Body of pancreas (tissue), 4 donors: ENCODE results near the gene LIG4.

Source experiments
- POLR2A ChIP-seq, 3 donors: fragments of 450-650 bp; IDR thresholded peaks; one replicate each; pipeline ENCODE4 v1.6.1; 2016; ENCODE audit warnings: antibody characterized with exemption in 3 of 3, mild to moderate bottlenecking in 2 of 3
- TF ChIP-seq, protein P1 (sequence below), 7 experiments: fragments of 450-650 bp in 4 of 7; fragments of 200-600 bp in 3 of 7; sonication (generic) in 3 of 7; IDR thresholded peaks; one replicate each; pipeline ENCODE4 v1.5.1; 2016 to 2019; ENCODE audit warnings: antibody characterized with exemption in 7 of 7

- TF ChIP-seq, protein P1, sequence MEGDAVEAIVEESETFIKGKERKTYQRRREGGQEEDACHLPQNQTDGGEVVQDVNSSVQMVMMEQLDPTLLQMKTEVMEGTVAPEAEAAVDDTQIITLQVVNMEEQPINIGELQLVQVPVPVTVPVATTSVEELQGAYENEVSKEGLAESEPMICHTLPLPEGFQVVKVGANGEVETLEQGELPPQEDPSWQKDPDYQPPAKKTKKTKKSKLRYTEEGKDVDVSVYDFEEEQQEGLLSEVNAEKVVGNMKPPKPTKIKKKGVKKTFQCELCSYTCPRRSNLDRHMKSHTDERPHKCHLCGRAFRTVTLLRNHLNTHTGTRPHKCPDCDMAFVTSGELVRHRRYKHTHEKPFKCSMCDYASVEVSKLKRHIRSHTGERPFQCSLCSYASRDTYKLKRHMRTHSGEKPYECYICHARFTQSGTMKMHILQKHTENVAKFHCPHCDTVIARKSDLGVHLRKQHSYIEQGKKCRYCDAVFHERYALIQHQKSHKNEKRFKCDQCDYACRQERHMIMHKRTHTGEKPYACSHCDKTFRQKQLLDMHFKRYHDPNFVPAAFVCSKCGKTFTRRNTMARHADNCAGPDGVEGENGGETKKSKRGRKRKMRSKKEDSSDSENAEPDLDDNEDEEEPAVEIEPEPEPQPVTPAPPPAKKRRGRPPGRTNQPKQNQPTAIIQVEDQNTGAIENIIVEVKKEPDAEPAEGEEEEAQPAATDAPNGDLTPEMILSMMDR (IDR thresholded peaks at IDR 0.05), result no peak
- TF ChIP-seq POLR2A (IDR thresholded peaks at IDR 0.05), result no peak
Measured at GRCh38 chr13:108195861-108196260, 19.5 kb downstream of the LIG4 start.
